Measurements from ENCODE around the gene IL21R. TPM values are rescaled to one million over a fixed set of nuclear protein-coding genes. Genes with fewer than 3 reads are reported as not detected.

Gene IL21R
- total and polyA plus RNA-seq, 9 donors: 0.04 to 0.71 (median 0.26) TPM

GRCh38 chr16:27462846-27463682, 61.1 kb downstream of the IL21R start:
- Histone ChIP-seq H3K36me3 (ENCODE audit: control insufficient read depth, insufficient read depth, low read length) (peaks cover 83% of the 10 kb centered on the region), H3K9me3 (replicated peaks; ENCODE audit: control insufficient read depth, low read depth, low read length) (no peaks in the 10 kb centered on the region), H3K4me3 (ENCODE audit: low read length) (no peak overlapping the region), H3K27me3 (ENCODE audit: control insufficient read depth, insufficient read depth, low read length) (no peaks in the 10 kb centered on the region), H3K4me1 (ENCODE audit: control insufficient read depth, insufficient read depth, low read length) (peaks cover 43% of the 10 kb centered on the region), H3K27ac (ENCODE audit: low read length) (no peak overlapping the region)
- 83% methylated on average over 18 of the region's 24 CpGs for WGBS (ENCODE audit: insufficient coverage)
- DNase-seq: no peak

DNA sequence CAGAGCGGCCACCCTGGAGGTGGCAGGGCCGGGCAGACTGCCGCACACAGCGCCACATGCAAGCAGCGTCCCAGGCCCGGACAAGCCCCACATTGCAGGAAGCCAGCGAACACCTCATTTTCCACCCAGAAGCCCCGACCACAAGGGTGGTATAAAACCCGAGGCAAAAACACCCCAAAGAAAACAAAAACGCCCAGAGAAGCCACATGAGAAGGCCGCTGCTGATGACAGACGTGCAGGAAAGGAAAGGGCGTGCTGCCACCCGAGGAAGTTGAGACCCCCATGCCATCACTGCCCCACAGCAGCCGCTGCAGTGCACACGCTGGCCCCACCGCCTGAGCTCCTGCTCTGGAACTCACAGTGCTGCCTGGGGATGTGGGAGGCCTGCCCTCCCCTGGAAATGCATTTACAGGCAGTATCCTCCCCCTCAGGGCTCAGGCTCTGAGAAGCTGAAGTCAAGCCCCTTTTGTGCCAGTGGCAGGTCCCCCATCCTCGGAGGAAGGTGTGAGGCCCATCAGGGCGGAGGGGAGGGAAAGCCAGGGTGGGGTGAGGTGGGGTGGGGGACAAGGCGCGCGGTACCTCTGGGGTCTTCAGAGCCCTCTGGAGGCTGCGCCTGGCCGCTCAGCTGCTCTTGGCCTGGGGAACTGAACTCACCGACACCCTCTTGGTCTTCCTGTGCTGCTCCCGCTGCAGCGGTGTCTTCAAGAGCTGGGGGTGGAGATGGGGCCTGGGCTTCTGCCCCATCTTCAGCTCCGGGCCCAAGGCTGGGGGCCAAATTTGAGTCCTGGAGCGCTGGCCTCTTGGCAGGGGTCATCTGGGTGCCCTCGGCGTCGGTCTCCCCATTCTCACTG, 62.0 kb downstream of the IL21R start:
- Histone ChIP-seq H3K27ac (ENCODE audit: low read length) (no peak overlapping the region), H3K9me3 (replicated peaks; ENCODE audit: control insufficient read depth, low read depth, low read length) (no peaks in the 10 kb centered on the region), H3K36me3 (ENCODE audit: control insufficient read depth, insufficient read depth, low read length) (peaks cover 87% of the 10 kb centered on the region), H3K27me3 (ENCODE audit: control insufficient read depth, insufficient read depth, low read length) (no peaks in the 10 kb centered on the region), H3K4me3 (ENCODE audit: low read length) (no peak overlapping the region), H3K4me1 (ENCODE audit: control insufficient read depth, insufficient read depth, low read length) (peaks cover 43% of the 10 kb centered on the region)
- DNase-seq: no peak
- 81% methylated on average over 22 of the region's 32 CpGs for WGBS (ENCODE audit: insufficient coverage)

DNA sequence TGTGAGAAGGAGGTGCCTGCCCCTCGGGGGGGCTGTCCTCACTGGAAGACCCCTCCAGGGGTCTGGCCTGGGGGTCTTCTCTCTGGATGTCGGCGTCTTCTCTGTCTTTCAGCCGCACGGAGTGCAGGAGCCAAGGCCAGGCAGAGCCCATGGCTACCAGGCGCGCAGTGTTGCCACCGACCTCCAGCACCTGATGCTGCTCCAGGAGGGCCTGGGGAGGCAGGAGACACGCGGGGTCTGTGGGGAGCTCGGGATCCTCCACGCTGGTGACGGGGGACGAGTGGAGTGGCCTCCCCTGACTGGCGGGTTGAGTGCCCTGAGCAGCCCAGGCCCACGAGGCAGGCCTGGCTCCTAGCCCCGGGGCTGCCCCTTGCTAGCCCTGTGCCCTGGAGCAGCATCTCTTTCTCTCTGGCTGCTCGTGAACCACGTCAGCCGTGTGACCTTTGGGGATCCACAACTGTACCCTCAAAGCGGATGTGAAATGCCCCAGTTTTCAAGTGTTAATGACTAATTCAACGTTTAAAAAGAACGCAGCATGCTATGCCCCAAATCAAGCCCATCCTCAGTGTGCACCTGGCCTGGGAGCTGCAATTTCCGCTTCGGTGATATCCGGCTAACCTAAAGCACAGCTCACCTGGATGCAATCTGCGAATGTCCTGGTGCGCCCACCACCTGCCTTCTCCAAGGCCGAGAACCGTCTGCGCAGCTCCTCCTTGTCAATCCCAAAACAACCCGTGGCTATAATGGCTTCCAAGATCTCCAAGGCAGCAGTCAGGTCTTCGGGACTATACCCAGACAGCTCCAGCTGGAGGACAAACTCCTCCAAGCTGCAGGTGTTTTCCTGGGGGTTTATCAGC, 62.9 kb downstream of the IL21R start:
- no peak overlapping the region for H3K27ac ChIP-seq (ENCODE audit: low read length)
- no peaks in the 10 kb centered on the region for H3K9me3 ChIP-seq (replicated peaks; ENCODE audit: control insufficient read depth, low read depth, low read length)
- no peak for DNase-seq
- H3K4me1 ChIP-seq (ENCODE audit: control insufficient read depth, insufficient read depth, low read length): peaks cover 41% of the 10 kb centered on the region
- peaks cover 89% of the 10 kb centered on the region for H3K36me3 ChIP-seq (ENCODE audit: control insufficient read depth, insufficient read depth, low read length)
- H3K4me3 ChIP-seq (ENCODE audit: low read length): no peak overlapping the region
- 91% methylated on average over 31 of the region's 33 CpGs for WGBS (ENCODE audit: insufficient coverage)
- no peaks in the 10 kb centered on the region for H3K27me3 ChIP-seq (ENCODE audit: control insufficient read depth, insufficient read depth, low read length)

GRCh38 chr16:27465483-27465879, 63.5 kb downstream of the IL21R start:
- WGBS (ENCODE audit: insufficient coverage): 59% methylated on average over 7 of the region's 8 CpGs
- DNase-seq: no peak
- H3K4me3 ChIP-seq (ENCODE audit: low read length): no peak overlapping the region
- peaks cover 90% of the 10 kb centered on the region for H3K36me3 ChIP-seq (ENCODE audit: control insufficient read depth, insufficient read depth, low read length)
- no peaks in the 10 kb centered on the region for H3K9me3 ChIP-seq (replicated peaks; ENCODE audit: control insufficient read depth, low read depth, low read length)
- H3K27me3 ChIP-seq (ENCODE audit: control insufficient read depth, insufficient read depth, low read length): no peaks in the 10 kb centered on the region
- peaks cover 34% of the 10 kb centered on the region for H3K4me1 ChIP-seq (ENCODE audit: control insufficient read depth, insufficient read depth, low read length)
- no peak overlapping the region for H3K27ac ChIP-seq (ENCODE audit: low read length)

DNA sequence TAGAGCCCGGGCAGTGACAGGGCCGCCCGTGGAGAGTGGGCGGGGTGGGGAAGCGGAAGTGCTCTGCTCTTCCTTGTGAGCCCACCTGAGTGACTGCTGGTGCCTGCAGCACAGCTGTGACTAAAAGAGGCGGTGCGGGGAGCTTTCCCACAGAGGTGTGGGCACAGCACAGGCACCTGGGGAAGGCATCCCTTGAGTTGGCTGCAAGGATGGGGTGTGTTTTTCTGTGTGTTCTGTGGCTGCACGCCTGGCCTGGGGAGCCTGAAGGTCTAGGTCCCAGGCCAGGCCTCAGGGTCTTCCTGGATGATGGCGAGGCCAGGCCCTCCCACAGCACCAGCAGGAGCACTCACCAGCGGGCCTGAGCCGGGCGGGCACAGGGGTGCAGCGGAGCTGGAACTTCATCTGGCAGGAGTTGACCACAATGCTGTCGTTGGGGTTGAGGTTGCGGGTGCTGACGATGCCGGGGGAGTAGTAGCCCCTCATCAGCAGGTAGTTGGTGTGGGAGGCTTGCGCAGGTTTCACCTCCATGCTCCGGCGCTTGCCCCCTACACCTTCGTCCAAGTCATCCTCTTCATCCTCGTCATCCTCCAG, 67.1 kb downstream of the IL21R start:
- Histone ChIP-seq H3K9me3 (replicated peaks; ENCODE audit: control insufficient read depth, low read depth, low read length) (no peaks in the 10 kb centered on the region), H3K36me3 (ENCODE audit: control insufficient read depth, insufficient read depth, low read length) (peaks cover 92% of the 10 kb centered on the region), H3K27me3 (ENCODE audit: control insufficient read depth, insufficient read depth, low read length) (no peaks in the 10 kb centered on the region), H3K4me3 (ENCODE audit: low read length) (no peak overlapping the region), H3K4me1 (ENCODE audit: control insufficient read depth, insufficient read depth, low read length) (peaks cover 9% of the 10 kb centered on the region), H3K27ac (ENCODE audit: low read length) (no peak overlapping the region)
- no peak for DNase-seq
- WGBS (ENCODE audit: insufficient coverage): 93% methylated on average over 19 of the region's 22 CpGs

DNA sequence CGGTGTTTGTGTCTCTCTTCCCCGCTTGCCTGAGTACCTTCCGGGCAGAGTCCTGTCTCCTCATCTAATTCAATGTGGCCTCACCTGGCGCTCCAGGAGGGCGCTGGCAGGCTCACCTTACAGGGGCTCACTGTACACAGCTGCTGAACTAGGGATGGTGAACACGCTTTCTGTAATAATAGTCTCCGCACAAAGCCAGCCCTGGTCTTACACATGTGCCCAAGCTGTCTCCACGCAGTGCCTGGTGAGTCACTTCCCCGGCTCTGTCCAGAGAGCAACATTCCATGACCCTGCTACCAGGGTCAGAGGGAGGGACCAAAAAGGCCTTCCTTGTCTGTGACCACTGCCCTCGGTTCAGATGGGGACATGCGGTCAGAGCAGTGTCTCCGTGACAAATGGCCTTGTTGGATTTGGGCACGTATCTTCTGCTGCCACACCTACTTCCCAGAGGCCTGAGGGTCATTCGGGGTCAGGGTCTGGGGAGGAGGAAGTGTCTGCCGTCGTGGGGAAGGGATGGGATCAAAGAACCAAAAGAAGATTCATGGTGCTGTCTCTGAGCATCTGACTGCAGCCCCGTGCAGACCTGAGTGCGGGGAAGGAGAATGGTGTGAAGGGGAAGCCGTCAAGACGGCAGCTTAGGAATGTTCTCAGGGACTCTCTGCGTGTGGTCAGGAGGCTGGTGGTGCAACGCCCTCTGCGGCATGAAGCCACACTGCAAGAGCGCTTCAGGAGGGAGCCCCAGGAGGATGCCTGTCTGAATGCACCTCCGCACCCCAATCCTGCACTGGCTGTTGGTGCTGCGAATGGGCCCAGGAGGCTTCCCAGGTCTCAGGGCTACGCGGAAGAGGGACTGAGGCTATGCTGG, 68.8 kb downstream of the IL21R start:
- Histone ChIP-seq H3K36me3 (ENCODE audit: control insufficient read depth, insufficient read depth, low read length) (peaks cover 92% of the 10 kb centered on the region), H3K27ac (ENCODE audit: low read length) (no peak overlapping the region)
- WGBS (ENCODE audit: insufficient coverage): 70% methylated on average over 22 of the region's 28 CpGs

DNA sequence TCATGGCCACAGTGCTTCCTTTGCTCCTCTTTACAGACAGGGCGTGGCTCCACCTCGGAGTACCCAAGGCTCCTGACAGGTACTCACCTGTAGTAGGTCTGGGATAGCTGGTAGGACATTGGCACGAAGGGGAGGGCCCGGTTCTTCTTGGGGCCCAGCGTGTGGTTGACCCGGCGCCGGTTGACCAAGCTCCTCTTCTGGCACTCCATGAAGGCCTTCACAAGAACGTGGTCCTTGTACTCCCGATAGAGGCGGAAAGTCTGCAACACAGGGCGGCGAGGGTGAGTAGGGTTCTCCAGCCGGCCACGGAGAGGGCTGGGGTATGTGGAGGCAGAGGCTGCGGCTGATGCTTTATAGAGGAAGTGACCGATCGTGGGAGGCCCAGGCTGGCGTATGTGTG, 69.7 kb downstream of the IL21R start:
- H3K4me1 ChIP-seq (ENCODE audit: control insufficient read depth, insufficient read depth, low read length): no peaks in the 10 kb centered on the region
- DNase-seq: no peak
- no peaks in the 10 kb centered on the region for H3K27me3 ChIP-seq (ENCODE audit: control insufficient read depth, insufficient read depth, low read length)
- H3K27ac ChIP-seq (ENCODE audit: low read length): no peak overlapping the region
- peaks cover 94% of the 10 kb centered on the region for H3K36me3 ChIP-seq (ENCODE audit: control insufficient read depth, insufficient read depth, low read length)
- H3K9me3 ChIP-seq (replicated peaks; ENCODE audit: control insufficient read depth, low read depth, low read length): no peaks in the 10 kb centered on the region
- WGBS (ENCODE audit: insufficient coverage): 92% methylated on average over 18 of the region's 19 CpGs
- H3K4me3 ChIP-seq (ENCODE audit: low read length): no peak overlapping the region

More for the DNA sequence above, 68.8 kb downstream of the IL21R start:
- Histone ChIP-seq H3K9me3 (replicated peaks; ENCODE audit: control insufficient read depth, low read depth, low read length) (no peaks in the 10 kb centered on the region), H3K27me3 (ENCODE audit: control insufficient read depth, insufficient read depth, low read length) (no peaks in the 10 kb centered on the region), H3K4me3 (ENCODE audit: low read length) (no peak overlapping the region), H3K4me1 (ENCODE audit: control insufficient read depth, insufficient read depth, low read length) (peaks cover under 1% of the 10 kb centered on the region)
- no peak for DNase-seq

DNA sequence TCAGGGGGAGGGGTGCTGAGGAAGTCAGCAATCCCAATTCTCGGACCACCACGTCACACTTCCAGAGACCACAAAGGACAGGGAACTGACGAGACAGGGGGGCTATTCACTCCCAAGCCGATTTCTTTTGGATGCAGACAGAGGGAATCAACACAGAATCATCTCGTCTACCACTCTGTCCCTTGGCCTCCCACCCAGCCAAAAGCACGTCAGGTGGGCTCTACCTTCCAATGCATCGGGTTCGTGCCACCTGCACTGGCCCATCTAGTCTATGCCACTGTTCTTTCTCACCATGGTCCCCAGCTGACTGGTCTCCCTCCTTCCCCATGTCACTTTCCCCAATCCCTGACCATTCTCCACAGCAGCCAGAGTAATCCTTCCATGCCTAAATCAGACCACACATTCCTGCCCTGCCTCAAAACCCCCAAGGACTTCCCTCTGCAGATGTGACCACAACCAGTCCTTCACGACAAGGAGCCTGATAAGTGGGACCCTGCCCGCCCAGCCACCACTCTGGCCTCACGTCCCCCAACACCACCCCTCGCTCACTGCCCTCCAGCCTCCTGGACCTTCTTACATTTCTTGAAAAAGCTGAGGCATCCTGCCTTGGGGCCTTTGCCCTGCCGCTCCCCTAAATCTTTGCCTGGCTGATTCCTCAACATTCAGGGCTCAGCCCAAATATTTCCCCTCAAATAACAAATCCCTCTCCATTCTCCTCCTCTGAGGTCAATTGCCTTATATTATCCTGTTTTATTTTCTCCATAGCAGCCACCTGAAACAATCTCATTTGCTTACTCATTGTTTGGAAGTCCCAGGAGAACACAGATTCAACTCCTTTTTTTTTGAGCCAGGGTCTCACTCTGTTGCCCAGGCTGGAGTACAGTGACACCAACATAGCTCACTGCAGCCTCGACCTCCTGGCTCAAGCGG, 70.4 kb downstream of the IL21R start:
- H3K36me3 ChIP-seq (ENCODE audit: control insufficient read depth, insufficient read depth, low read length): peaks cover 95% of the 10 kb centered on the region
- no peaks in the 10 kb centered on the region for H3K9me3 ChIP-seq (replicated peaks; ENCODE audit: control insufficient read depth, low read depth, low read length)
- no peaks in the 10 kb centered on the region for H3K27me3 ChIP-seq (ENCODE audit: control insufficient read depth, insufficient read depth, low read length)
- 87% methylated on average over 11 of the region's 15 CpGs for WGBS (ENCODE audit: insufficient coverage)
- no peaks in the 10 kb centered on the region for H3K4me1 ChIP-seq (ENCODE audit: control insufficient read depth, insufficient read depth, low read length)
- DNase-seq: no peak
- no peak overlapping the region for H3K27ac ChIP-seq (ENCODE audit: low read length)
- no peak overlapping the region for H3K4me3 ChIP-seq (ENCODE audit: low read length)
